HG02884 (cell line): Measurements from ENCODE around the gene THEM5.

Experiments
- ATAC-seq: cut with Tn5 transposase; IDR thresholded peaks from one replicate; pipeline ENCODE4 v1.9.1; 2021; ENCODE audit warnings: mild to moderate bottlenecking, moderate library complexity; ENCODE audit not compliant: unreplicated experiment

Gene THEM5

GRCh38 chr1:151803164-151803563, 50.3 kb downstream of the THEM5 start:
- ATAC-seq: no peak

- no peak for ATAC-seq
These were observed 51.1 kb downstream of the THEM5 start for GRCh38 chr1:151802372-151802771.

DNA sequence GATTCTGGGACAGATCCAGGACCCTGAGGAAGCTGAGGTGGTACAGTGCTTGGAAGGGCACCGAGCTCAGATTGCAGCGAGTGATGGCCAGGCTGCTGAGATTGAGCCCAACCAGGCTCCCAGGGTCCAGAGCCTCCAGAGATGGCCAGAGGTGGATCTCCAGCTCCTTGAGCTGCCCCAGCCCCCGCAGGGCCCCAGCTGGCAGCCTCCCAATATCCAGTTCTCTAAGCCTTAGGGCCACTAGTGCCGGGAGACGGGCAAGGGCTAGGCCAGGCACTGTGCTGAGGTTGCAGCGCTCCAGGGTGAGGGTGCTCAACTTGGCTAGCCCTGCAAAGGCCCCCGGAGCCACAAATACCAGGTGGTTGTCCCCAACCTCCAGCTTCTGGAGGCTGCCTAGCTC, 51.7 kb downstream of the THEM5 start:
- no peak for ATAC-seq

- no peak for ATAC-seq
These were observed 52.1 kb downstream of the THEM5 start for GRCh38 chr1:151801310-151801820.

DNA sequence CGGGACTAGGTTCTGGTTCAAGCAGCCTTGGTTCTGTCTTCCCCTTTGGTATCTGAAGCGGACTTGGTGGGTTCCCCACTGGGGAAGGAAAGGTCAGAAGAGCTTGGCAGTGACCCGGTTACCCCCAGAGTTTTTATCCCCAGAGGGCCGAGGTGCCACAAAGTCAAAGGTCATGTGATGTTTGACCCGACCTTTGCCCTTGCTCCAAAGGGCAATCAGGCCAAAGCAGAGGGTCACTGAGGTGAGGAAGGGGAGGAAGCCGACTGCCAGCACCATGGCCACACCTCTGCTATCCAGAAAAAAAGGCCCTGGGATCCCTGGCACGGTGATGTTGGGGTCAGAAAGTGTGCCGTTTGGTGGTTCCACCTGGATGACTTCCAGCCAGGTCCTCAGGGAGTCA, 52.7 kb downstream of the THEM5 start:
- ATAC-seq: no peak

GRCh38 chr1:151799179-151800022, 54.1 kb downstream of the THEM5 start:
- no peak for ATAC-seq

- no peak for ATAC-seq
These were observed 54.9 kb downstream of the THEM5 start for GRCh38 chr1:151798571-151798970.
